T-cell (primary cell): ENCODE results near the gene EML6. TPM values are rescaled to one million over a fixed set of nuclear protein-coding genes. Genes with fewer than 3 reads are reported as not detected.

Experiments
- ATAC-seq, 4 experiments: fragments of 200-7000 bp in 3 of 4; fragments of 150-1000 bp in 1 of 4; cut with Tn5 transposase; replicated peaks in 1 of 4; 1 replicate in 3 of 4; 2 replicates in 1 of 4; pipeline ENCODE4 v1.10.0; 2021; ENCODE audit warnings: moderate library complexity in 3 of 4, mild to moderate bottlenecking in 2 of 4, moderate number of reproducible peaks in 1 of 4
- CTCF ChIA-PET, 2 donors: fragments of 300-600 bp; sonication (Branson Sonifier 250); formaldehyde crosslinking; loops; one replicate each; lab custom pipeline; 2022; ENCODE audit warnings: antibody characterized with exemption in 2 of 2; lab: Charles Lee
- POLR2A ChIA-PET, 2 donors: fragments of 300-600 bp; sonication (Branson Sonifier 250); formaldehyde crosslinking; loops; one replicate each; lab custom pipeline; 2022; ENCODE audit warnings: antibody characterized with exemption in 2 of 2; lab: Charles Lee
- DNase-seq, 35 experiments: peaks; one replicate each; pipeline versions ENCODE4 v3.0.0 to v3.0.0-alpha.2; 2013 to 2023
- H3K27ac ChIP-seq: one replicate; pipeline ENCODE4 v1.5.1; 2013; ENCODE audit warnings: low read length
- H3K27me3 ChIP-seq, 2 experiments: replicated peaks in 1 of 2; 1 replicate in 1 of 2; 2 replicates in 1 of 2; pipeline versions ENCODE4 v1.6.1 to v1.7.0; 2013; ENCODE audit warnings: low read length in 1 of 2, mixed read lengths in 1 of 2; ENCODE audit not compliant: control insufficient read depth in 2 of 2, insufficient read depth in 2 of 2; ENCODE audit errors: extremely low read depth in 1 of 2
- H3K36me3 ChIP-seq, 2 donors: 1 replicate in 1 of 2; 2 replicates in 1 of 2; pipeline versions ENCODE4 v1.6.1 to v1.7.0; 2013; ENCODE audit warnings: low read length in 1 of 2; ENCODE audit not compliant: control insufficient read depth in 2 of 2, insufficient read depth in 1 of 2; ENCODE audit errors: extremely low read depth in 1 of 2
- H3K4me1 ChIP-seq, 2 experiments: 1 replicate in 1 of 2; 2 replicates in 1 of 2; pipeline versions ENCODE4 v1.6.1 to v1.7.0; 2013; ENCODE audit warnings: low read length in 2 of 2, mixed read lengths in 1 of 2; ENCODE audit not compliant: insufficient read depth in 2 of 2, control insufficient read depth in 1 of 2; ENCODE audit errors: extremely low read depth in 1 of 2
- H3K4me3 ChIP-seq, 2 donors: 1 replicate in 1 of 2; 2 replicates in 1 of 2; pipeline versions ENCODE4 v1.5.1 to v1.7.0; 2013; ENCODE audit warnings: mild to moderate bottlenecking in 2 of 2, low read length in 1 of 2, moderate library complexity in 1 of 2; ENCODE audit not compliant: control insufficient read depth in 1 of 2; ENCODE audit errors: extremely low read depth in 1 of 2
- H3K9me3 ChIP-seq: 2 replicates; pipeline ENCODE4 v1.7.0; 2013
- H3K27ac Mint-ChIP-seq, 2 donors: one replicate each; pipeline ENCODE4 v1.8.0; 2020 to 2021; ENCODE audit warnings: mild to moderate bottlenecking in 2 of 2, mixed read lengths in 2 of 2
- H3K27me3 Mint-ChIP-seq, 2 donors: one replicate each; pipeline ENCODE4 v1.8.0; 2021 to 2022; ENCODE audit warnings: mixed read lengths in 2 of 2
- H3K36me3 Mint-ChIP-seq: one replicate; pipeline ENCODE4 v1.8.0; 2021; ENCODE audit warnings: mixed read lengths
- H3K4me1 Mint-ChIP-seq, 3 donors: one replicate each; pipeline ENCODE4 v1.8.0; 2020 to 2022; ENCODE audit warnings: mixed read lengths in 3 of 3, mild to moderate bottlenecking in 1 of 3
- H3K4me3 Mint-ChIP-seq, 3 donors: one replicate each; pipeline ENCODE4 v1.8.0; 2020 to 2022; ENCODE audit warnings: mild to moderate bottlenecking in 3 of 3, mixed read lengths in 3 of 3, moderate library complexity in 3 of 3
- H3K9me3 Mint-ChIP-seq, 3 donors: one replicate each; pipeline ENCODE4 v1.8.0; 2020 to 2022; ENCODE audit warnings: mixed read lengths in 3 of 3
- WGBS: methylation state at CpG from one replicate; pipeline ENCODE4 v1.1.5; 2013; ENCODE audit warnings: missing lambda C conversion rate; ENCODE audit not compliant: insufficient coverage; 5-methylcytosine and 5-hydroxymethylcytosine counted together
- total RNA-seq, 35 experiments: library from RNA in 6 of 35; stranded (reverse) in 6 of 35; fragments of 120-200 nt in 1 of 35; gene quantifications; one replicate each; pipeline versions ENCODE4 v1.2.1 to v1.2.4 and lab custom pipeline; 2013 to 2026

The EML6 gene
- total RNA-seq, 5 donors from 2014 or later (not counting 1 experiment from before 2014, with no cell fraction given) = 1.3 to 2.6 (median 1.8) TPM

DNA sequence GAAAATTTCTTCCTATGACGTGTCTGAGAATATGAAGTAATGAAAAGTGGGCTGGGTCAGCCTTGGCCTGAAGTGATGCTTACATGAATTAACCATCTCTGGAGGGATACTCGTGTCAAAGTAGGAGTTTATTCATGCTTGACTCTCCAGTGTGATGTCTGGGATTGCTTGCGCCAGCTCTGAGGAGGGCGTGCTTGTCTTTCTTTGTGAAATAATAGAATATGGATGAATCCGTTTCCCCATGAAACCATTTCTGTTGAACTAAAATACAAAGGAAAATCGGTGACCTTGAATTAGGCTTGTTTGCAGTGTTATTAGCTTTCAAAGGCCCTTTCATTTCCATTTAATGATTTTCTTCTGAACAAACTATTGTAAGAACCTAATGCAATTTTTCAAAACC lies 77.9 kb downstream of the EML6 start:
- CTCF ChIA-PET = no interaction called here
- Mint-ChIP-seq H3K4me1 (peaks cover 5 to 10% (median 6%) of the 10 kb centered on the region in 3 donors), H3K27me3 (peaks cover 2 to 3% of the 10 kb centered on the region in 2 donors), H3K27ac (no peak overlapping the region), H3K4me3 (no peak overlapping the region), H3K9me3 (peaks cover 0 to 9% (median 0%) of the 10 kb centered on the region in 3 donors), H3K36me3 (no peaks in the 10 kb centered on the region)
- POLR2A ChIA-PET = no interaction called here
- no CpG with 5 or more reads among the region's 6 CpGs for WGBS
- Histone ChIP-seq H3K27ac (no peak overlapping the region), H3K9me3 (no peaks in the 10 kb centered on the region), H3K4me1 (no peaks in the 10 kb centered on the region), H3K36me3 (no peaks in the 10 kb centered on the region), H3K4me3 (no peak overlapping the region), H3K27me3 (no peaks in the 10 kb centered on the region)
- ATAC-seq = no peak
- DNase-seq = no peak

DNA sequence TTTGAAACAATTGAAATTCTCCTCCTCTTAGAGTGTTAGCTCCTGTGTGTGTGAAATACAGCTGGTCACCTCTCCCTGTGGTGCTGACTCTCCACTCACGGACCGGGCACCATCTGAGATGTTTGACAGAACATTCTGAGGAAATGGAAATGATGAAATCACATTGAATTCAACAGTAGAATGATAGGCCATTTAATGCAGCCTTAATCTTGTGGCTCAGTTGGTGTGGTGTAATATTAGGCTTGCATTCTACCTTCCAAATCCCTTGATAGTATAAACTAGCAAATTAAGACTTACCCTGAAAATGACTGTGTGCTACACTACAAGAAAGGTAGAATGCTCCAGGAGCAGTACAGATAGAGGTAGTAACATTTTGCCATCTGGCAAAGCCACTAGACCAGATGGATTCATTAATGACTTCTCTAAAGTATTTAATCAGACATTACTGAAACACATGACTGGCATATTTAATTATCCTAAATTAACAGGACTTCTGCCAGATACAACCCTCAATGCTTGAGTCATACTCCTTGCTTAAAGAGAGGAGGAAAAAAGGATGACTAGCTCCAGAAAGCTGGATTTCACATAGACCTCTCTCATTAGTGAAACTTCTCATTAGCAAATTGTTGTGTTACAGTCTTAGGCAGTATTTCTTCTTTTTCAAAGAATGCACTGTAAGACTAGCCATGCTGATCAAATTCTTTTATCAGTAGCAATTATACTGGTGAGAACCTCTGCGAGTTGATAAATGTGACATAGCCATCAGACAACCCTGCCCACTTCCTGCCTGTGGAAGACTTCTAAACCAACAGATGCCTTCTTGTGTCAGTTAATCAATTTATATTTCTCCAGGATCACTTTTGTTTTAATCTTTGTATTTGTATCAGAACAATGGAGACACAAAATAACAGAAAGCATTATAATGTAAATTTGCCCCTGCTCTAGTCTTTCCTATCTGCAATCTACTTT lies 80.6 kb downstream of the EML6 start:
- CTCF ChIA-PET = no interaction called here
- H3K36me3 ChIP-seq = no peaks in the 10 kb centered on the region
- no peak overlapping the region for H3K27ac ChIP-seq
- no peak for ATAC-seq
- DNase-seq = no peak
- H3K9me3 Mint-ChIP-seq = peaks cover 0 to 9% (median 0%) of the 10 kb centered on the region in 3 donors
- WGBS = no CpG with 5 or more reads among the region's 3 CpGs
- H3K9me3 ChIP-seq = no peaks in the 10 kb centered on the region
- peaks cover 6% of the 10 kb centered on the region in 2 donors for H3K27me3 Mint-ChIP-seq
- no peak overlapping the region for H3K4me3 ChIP-seq
- H3K4me3 Mint-ChIP-seq = no peak overlapping the region
- peaks cover 5 to 10% (median 6%) of the 10 kb centered on the region in 3 donors for H3K4me1 Mint-ChIP-seq
- no peaks in the 10 kb centered on the region for H3K4me1 ChIP-seq
- H3K36me3 Mint-ChIP-seq = no peaks in the 10 kb centered on the region
- no peaks in the 10 kb centered on the region for H3K27me3 ChIP-seq
- H3K27ac Mint-ChIP-seq = no peak overlapping the region
- POLR2A ChIA-PET = no interaction called here

DNA sequence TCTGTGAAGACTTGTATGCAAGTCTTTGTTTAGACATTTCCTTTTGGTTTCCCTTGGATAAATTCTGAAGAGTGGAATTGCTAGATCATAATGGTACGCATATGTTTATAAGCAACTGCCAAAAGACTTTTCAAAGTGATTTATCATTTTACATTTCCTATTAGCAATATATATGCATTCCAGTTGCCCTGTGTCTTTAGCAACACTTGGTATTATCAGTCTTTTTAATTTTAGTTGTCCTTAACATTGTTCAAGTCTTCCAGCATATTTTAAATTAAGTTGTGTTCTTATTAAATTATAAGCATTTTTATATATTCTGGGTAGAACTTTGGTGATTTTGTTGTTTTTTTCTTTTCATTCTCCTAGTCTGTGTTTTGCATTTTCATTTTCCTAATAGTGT lies 81.8 kb downstream of the EML6 start:
- no peaks in the 10 kb centered on the region for H3K36me3 ChIP-seq
- no peak for ATAC-seq
- POLR2A ChIA-PET = no interaction called here
- no peaks in the 10 kb centered on the region for H3K9me3 ChIP-seq
- CTCF ChIA-PET = no interaction called here
- Mint-ChIP-seq H3K27ac (no peak overlapping the region), H3K27me3 (peaks cover 6 to 10% of the 10 kb centered on the region in 2 donors), H3K9me3 (peaks cover 0 to 9% (median 0%) of the 10 kb centered on the region in 3 donors), H3K36me3 (no peaks in the 10 kb centered on the region), H3K4me3 (no peak overlapping the region), H3K4me1 (peaks cover 5 to 10% (median 6%) of the 10 kb centered on the region in 3 donors)
- H3K4me3 ChIP-seq = no peak overlapping the region
- H3K27ac ChIP-seq = no peak overlapping the region
- WGBS = no CpG with 5 or more reads among the region's 1 CpG
- no peaks in the 10 kb centered on the region for H3K4me1 ChIP-seq
- no peak for DNase-seq
- H3K27me3 ChIP-seq = no peaks in the 10 kb centered on the region

DNA sequence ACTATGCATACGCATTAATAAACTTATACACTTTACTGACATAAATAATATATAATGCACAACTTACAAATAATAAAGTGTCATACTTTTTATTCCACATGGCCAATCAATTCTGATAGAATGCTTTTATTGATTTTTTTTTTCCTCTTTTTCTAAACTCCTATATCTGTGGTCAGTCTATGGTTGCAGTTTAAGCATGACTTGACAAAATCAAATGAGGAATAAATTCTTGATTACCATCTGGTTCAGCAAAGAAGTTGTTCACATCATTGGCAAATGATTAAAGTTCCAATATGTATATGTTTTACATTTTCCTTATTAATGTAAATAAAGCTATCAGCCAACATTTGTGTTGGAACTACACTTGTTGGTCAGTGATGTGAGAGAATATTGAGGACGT lies 83.5 kb downstream of the EML6 start:
- Histone ChIP-seq H3K27me3 (no peaks in the 10 kb centered on the region), H3K27ac (no peak overlapping the region), H3K4me1 (no peaks in the 10 kb centered on the region), H3K4me3 (no peak overlapping the region), H3K9me3 (no peaks in the 10 kb centered on the region), H3K36me3 (no peaks in the 10 kb centered on the region)
- Mint-ChIP-seq H3K4me3 (no peak overlapping the region), H3K36me3 (no peaks in the 10 kb centered on the region), H3K27me3 (peaks cover 7 to 18% of the 10 kb centered on the region in 2 donors), H3K4me1 (peaks cover 5 to 10% (median 6%) of the 10 kb centered on the region in 3 donors), H3K27ac (no peak overlapping the region), H3K9me3 (peaks cover 0 to 9% (median 8%) of the 10 kb centered on the region in 3 donors)
- ChIA-PET CTCF (no interaction called here), POLR2A (no interaction called here)
- DNase-seq (no peak), ATAC-seq (no peak)
- WGBS = no CpG with 5 or more reads among the region's 2 CpGs

DNA sequence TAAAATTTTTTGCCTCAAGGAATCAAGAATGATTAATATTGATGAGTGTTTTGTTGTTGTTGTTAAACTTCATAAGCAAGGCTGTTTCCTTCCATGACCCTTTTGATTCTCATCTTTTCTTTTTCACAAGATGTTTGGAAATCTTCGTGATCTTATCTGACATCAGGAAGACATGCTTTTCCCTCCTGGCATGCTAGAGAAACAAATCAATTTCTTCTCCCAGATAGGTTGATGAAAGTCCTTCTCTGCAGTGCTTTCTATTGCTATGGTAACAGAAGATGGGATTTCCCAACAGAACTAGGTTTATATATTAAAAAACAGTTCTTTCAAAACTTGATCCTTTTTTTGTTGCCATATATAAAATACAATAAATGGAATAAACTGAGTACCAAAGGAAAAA lies 85.2 kb downstream of the EML6 start:
- Histone ChIP-seq H3K4me3 (no peak overlapping the region), H3K9me3 (no peaks in the 10 kb centered on the region), H3K27ac (no peak overlapping the region), H3K36me3 (no peaks in the 10 kb centered on the region), H3K4me1 (no peaks in the 10 kb centered on the region), H3K27me3 (no peaks in the 10 kb centered on the region)
- CTCF ChIA-PET = no interaction called here
- POLR2A ChIA-PET = no interaction called here
- DNase-seq (no peak), ATAC-seq (no peak)
- Mint-ChIP-seq H3K27ac (no peak overlapping the region), H3K27me3 (peaks cover 7 to 18% of the 10 kb centered on the region in 2 donors), H3K9me3 (peaks cover 0 to 9% (median 8%) of the 10 kb centered on the region in 3 donors), H3K4me1 (peaks cover 5 to 10% (median 6%) of the 10 kb centered on the region in 3 donors), H3K36me3 (no peaks in the 10 kb centered on the region), H3K4me3 (no peak overlapping the region)
- WGBS = no CpG with 5 or more reads among the region's 1 CpG

DNA sequence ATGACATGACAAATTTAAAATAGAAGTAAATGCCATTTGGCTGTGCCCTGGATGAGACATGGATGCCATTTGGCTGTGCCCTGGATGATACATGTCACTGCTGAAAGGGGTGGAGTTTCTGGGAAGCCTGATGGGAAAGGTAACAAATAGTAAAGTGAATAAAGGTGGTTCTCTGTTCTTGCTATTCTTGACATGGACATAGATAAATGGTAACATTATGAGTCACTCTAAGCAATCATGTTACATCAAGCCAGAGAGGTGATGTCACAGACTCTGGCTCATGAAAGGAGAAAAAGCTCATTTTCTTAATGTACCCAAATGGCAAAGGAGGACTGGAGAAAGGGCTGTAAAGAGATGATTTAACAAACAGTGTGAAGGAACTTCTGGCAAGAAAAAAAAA lies 86.4 kb downstream of the EML6 start:
- H3K27ac Mint-ChIP-seq = no peak overlapping the region
- peaks cover under 1 to 3% (median 1%) of the 10 kb centered on the region in 3 donors for H3K4me1 Mint-ChIP-seq
- Histone ChIP-seq H3K27ac (no peak overlapping the region), H3K4me3 (no peak overlapping the region), H3K9me3 (no peaks in the 10 kb centered on the region), H3K4me1 (no peaks in the 10 kb centered on the region), H3K36me3 (no peaks in the 10 kb centered on the region), H3K27me3 (no peaks in the 10 kb centered on the region)
- H3K27me3 Mint-ChIP-seq = peaks cover 7 to 24% of the 10 kb centered on the region in 2 donors
- H3K36me3 Mint-ChIP-seq = no peaks in the 10 kb centered on the region
- ChIA-PET POLR2A (no interaction called here), CTCF (no interaction called here)
- DNase-seq (no peak), ATAC-seq (no peak)
- peaks cover 0 to 9% (median 8%) of the 10 kb centered on the region in 3 donors for H3K9me3 Mint-ChIP-seq
- H3K4me3 Mint-ChIP-seq = no peak overlapping the region
